Keratinocyte (primary cell): ENCODE data around the gene MIER2. TPM values are rescaled to one million over a fixed set of nuclear protein-coding genes. Genes with fewer than 3 reads are reported as not detected.

Experiments used
- DNase-seq: peaks from one replicate; pipeline ENCODE4 v3.0.0-alpha.2; 2011; ENCODE audit warnings: low read depth, missing footprints, low spot score
- FAIRE-seq: peaks from 2 replicates; lab custom pipeline; 2011; peaks lifted over from hg19 to GRCh38; lab: Jason Lieb, UNC
- H2AFZ ChIP-seq: 2 replicates; pipeline ENCODE4 v1.6.0; 2012; ENCODE audit warnings: low read length, control low read depth, inconsistent platforms; ENCODE audit not compliant: control insufficient read depth
- H3K27ac ChIP-seq: 2 replicates; pipeline ENCODE4 v1.5.1; 2011; ENCODE audit warnings: low read length; ENCODE audit not compliant: control insufficient read depth, insufficient read depth
- H3K27me3 ChIP-seq: 3 replicates; pipeline ENCODE4 v1.6.0; 2011; ENCODE audit warnings: low read length; ENCODE audit not compliant: control insufficient read depth, insufficient read depth; ENCODE audit errors: extremely low read depth
- H3K36me3 ChIP-seq, 2 experiments: 2 replicates in 1 of 2; 3 replicates in 1 of 2; pipeline ENCODE4 v1.5.1; 2011; ENCODE audit warnings: low read length in 2 of 2, mild to moderate bottlenecking in 1 of 2; ENCODE audit not compliant: control insufficient read depth in 2 of 2, insufficient read depth in 2 of 2; ENCODE audit errors: extremely low read depth in 1 of 2
- H3K4me1 ChIP-seq: 3 replicates; pipeline ENCODE4 v1.5.1; 2011; ENCODE audit warnings: low read length; ENCODE audit not compliant: control insufficient read depth, insufficient read depth; ENCODE audit errors: extremely low read depth
- H3K4me2 ChIP-seq: 3 replicates; pipeline ENCODE4 v1.6.0; 2011; ENCODE audit warnings: low read depth, low read length; ENCODE audit not compliant: control insufficient read depth, insufficient read depth; ENCODE audit errors: extremely low read depth
- H3K4me3 ChIP-seq, 3 experiments: fragments of 200-600 bp in 1 of 3; sonication (generic) in 1 of 3; 2 replicates in 2 of 3; 3 replicates in 1 of 3; pipeline ENCODE4 v1.5.1; 2011 to 2016; ENCODE audit warnings: low read length in 3 of 3, mild to moderate bottlenecking in 3 of 3, control low read depth in 2 of 3, inconsistent platforms in 1 of 3, low read depth in 1 of 3, mixed read lengths in 1 of 3, mixed run types in 1 of 3, moderate library complexity in 1 of 3; ENCODE audit not compliant: control insufficient read depth in 2 of 3, insufficient read depth in 2 of 3; ENCODE audit errors: extremely low read depth in 1 of 3
- H3K79me2 ChIP-seq: 2 replicates; pipeline ENCODE4 v1.6.0; 2012; ENCODE audit warnings: low read length; ENCODE audit not compliant: control insufficient read depth, insufficient read depth
- H3K9ac ChIP-seq: 3 replicates; pipeline ENCODE4 v1.6.0; 2011; ENCODE audit warnings: low read length; ENCODE audit not compliant: control insufficient read depth, insufficient read depth; ENCODE audit errors: extremely low read depth
- H3K9me1 ChIP-seq: 3 replicates; pipeline ENCODE4 v1.6.0; 2011; ENCODE audit warnings: low read length; ENCODE audit not compliant: control insufficient read depth, insufficient read depth; ENCODE audit errors: extremely low read depth
- H3K9me3 ChIP-seq: 2 replicates; pipeline ENCODE4 v1.5.1; 2012; ENCODE audit warnings: low read depth, low read length; ENCODE audit not compliant: control insufficient read depth
- H4K20me1 ChIP-seq: 3 replicates; pipeline ENCODE4 v1.6.0; 2011; ENCODE audit warnings: low read length; ENCODE audit not compliant: control insufficient read depth, insufficient read depth; ENCODE audit errors: extremely low read depth
- EZH2 ChIP-seq: IDR thresholded peaks from one replicate; pipeline ENCODE4 v1.6.1; 2012; ENCODE audit warnings: inconsistent platforms, mild to moderate bottlenecking, low read length, moderate library complexity
- dilution Hi-C: fragments of 300-500 bp; cut with MboI; formaldehyde crosslinking; loops from one replicate; pipeline ENCODE4 v1.7.0; 2020; ENCODE audit warnings: low sequenced_read_pairs; ENCODE audit not compliant: extremely low pct_ligation_motif_present
- polyA plus RNA-seq, 5 experiments: library from polyadenylated mRNA; depleted of rRNA in 3 of 5; stranded (reverse) in 3 of 5; stranded (forward) in 1 of 5; unstranded in 1 of 5; fragments of >200 nt; gene quantifications; 1 replicate in 1 of 5; 2 replicates in 3 of 5; 3 replicates in 1 of 5; pipeline versions ENCODE4 v1.2.1 to v1.2.3, GENCODE V29; 2011 to 2012; ENCODE audit warnings: missing spikeins in 2 of 5, low read depth in 1 of 5, low replicate concordance in 1 of 5
- TF ChIP-seq, protein P1 (sequence below), 3 experiments: IDR thresholded peaks in 1 of 3; conservative IDR thresholded peaks in 1 of 3; optimal IDR thresholded peaks in 1 of 3; 2 replicates in 2 of 3; 3 replicates in 1 of 3; pipeline versions ENCODE3 to v1.5.1; 2011; ENCODE audit warnings: low read length in 3 of 3, mild to moderate bottlenecking in 3 of 3, moderate library complexity in 2 of 3, control low read depth in 1 of 3, inconsistent platforms in 1 of 3; ENCODE audit not compliant: insufficient read depth in 2 of 3; ENCODE audit errors: extremely low read depth in 1 of 3

Gene MIER2
- polyA plus RNA-seq, 1 donor (not counting 4 experiments of a cell fraction or from before 2014, with no cell fraction given) = 16.3 TPM

DNA sequence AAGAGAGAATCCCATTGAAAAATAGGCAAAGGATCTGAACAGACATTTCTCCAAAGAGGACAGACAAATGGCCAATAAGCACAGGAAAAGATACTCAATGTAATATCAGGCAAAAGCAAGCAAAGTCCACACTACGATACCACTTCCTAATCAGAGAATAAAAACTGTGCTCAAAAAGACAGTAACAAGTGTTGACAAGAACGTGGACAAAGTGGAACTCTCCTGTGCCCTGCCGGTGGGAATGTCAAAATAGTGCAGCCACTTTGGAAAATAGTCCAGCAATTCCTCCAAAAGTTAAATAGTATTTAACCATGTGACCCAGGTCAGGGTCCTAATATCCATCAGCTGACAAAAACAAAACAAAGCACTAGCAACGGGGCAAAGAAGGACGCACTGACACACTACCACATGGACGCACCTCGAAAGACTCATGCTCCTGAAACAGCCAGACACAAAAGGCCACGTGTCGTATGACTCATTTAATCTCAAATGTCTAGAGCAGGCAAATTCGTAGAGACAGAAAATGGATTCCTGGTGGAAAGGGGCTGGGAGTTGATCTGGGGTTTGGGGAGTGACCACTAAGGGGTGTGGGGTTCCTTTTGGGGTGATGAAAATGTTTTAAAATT is 5.2 kb downstream of the MIER2 start:
- Histone ChIP-seq H3K27me3 (no peaks in the 10 kb centered on the region), H3K4me2 (no peak overlapping the region), H3K79me2 (peaks cover 89% of the 10 kb centered on the region), H3K9ac (no peak overlapping the region), H3K9me3 (no peaks in the 10 kb centered on the region), H3K27ac (no peak overlapping the region), H4K20me1 (peaks cover 17% of the 10 kb centered on the region), H3K4me3 (no peak overlapping the region), H3K4me1 (peaks cover 17% of the 10 kb centered on the region), H3K36me3 (peaks cover 11 to 28% of the 10 kb centered on the region in 2 experiments), H3K9me1 (peaks cover 2% of the 10 kb centered on the region), H2AFZ (no peak overlapping the region)
- TF ChIP-seq EZH2 = no peak
- TF ChIP-seq, protein P1, sequence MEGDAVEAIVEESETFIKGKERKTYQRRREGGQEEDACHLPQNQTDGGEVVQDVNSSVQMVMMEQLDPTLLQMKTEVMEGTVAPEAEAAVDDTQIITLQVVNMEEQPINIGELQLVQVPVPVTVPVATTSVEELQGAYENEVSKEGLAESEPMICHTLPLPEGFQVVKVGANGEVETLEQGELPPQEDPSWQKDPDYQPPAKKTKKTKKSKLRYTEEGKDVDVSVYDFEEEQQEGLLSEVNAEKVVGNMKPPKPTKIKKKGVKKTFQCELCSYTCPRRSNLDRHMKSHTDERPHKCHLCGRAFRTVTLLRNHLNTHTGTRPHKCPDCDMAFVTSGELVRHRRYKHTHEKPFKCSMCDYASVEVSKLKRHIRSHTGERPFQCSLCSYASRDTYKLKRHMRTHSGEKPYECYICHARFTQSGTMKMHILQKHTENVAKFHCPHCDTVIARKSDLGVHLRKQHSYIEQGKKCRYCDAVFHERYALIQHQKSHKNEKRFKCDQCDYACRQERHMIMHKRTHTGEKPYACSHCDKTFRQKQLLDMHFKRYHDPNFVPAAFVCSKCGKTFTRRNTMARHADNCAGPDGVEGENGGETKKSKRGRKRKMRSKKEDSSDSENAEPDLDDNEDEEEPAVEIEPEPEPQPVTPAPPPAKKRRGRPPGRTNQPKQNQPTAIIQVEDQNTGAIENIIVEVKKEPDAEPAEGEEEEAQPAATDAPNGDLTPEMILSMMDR (optimal IDR thresholded peaks at IDR 0.05 in 1 of 3, IDR thresholded peaks at IDR 0.05 in 1 of 3, conservative IDR thresholded peaks at IDR 0.05 in 1 of 3; ENCODE audit: extremely low read depth in 1 of 3, insufficient read depth in 2 of 3, low read length in 3 of 3) = no peak
- DNase-seq (no peak), FAIRE-seq (no peak)
- dilution Hi-C loops = no loop called here

DNA sequence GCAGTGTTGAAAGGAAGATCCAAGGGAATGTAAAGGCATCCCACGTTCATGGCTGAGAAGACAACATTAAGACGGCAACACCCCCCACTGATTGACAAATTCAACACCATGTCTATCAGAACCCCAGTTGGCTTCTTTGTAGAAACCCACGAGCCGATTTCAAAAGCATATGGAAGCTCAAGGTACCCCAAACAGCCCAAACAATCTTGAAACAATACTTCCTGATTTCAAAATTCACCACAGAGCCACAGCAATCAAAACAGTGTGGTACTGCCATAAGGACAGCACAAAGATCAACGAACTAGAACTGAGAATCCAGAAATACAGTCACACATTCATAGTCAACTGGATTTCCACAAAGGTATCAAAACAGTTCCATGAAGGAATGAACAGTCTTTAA is 6.2 kb downstream of the MIER2 start:
- Histone ChIP-seq H2AFZ (no peak overlapping the region), H3K9me3 (no peaks in the 10 kb centered on the region), H3K36me3 (peaks cover 14 to 28% of the 10 kb centered on the region in 2 experiments), H3K4me2 (no peak overlapping the region), H4K20me1 (peaks cover 17% of the 10 kb centered on the region), H3K4me1 (peaks cover 15% of the 10 kb centered on the region), H3K79me2 (peaks cover 87% of the 10 kb centered on the region), H3K9ac (no peak overlapping the region), H3K27me3 (no peaks in the 10 kb centered on the region), H3K27ac (no peak overlapping the region), H3K9me1 (peaks cover 2% of the 10 kb centered on the region), H3K4me3 (no peak overlapping the region)
- dilution Hi-C loops = no loop called here
- TF ChIP-seq EZH2 = no peak
- TF ChIP-seq, protein P1 (optimal IDR thresholded peaks at IDR 0.05 in 1 of 3, IDR thresholded peaks at IDR 0.05 in 1 of 3, conservative IDR thresholded peaks at IDR 0.05 in 1 of 3; ENCODE audit: extremely low read depth in 1 of 3, insufficient read depth in 2 of 3, low read length in 3 of 3) = no peak
- no peak for DNase-seq
- no peak for FAIRE-seq
